ENCODE measurements around the gene RASSF4.

GRCh38 chr10:44971434-44971833 is 11.8 kb downstream of the RASSF4 start:
- TF ChIP-seq CTCF (IDR thresholded peaks at IDR 0.05; ENCODE audit: extremely low read depth in 1 of 2, insufficient read depth in 1 of 2, low read depth in 1 of 2, low read length in 2 of 2) (no peak), FOS (IDR thresholded peaks at IDR 0.05; ENCODE audit: borderline replicate concordance, insufficient read depth, low read length) (no peak), EZH2 (IDR thresholded peaks at IDR 0.05; ENCODE audit: borderline replicate concordance, low read depth, low read length, severe bottlenecking) (no peak), POLR2A (IDR thresholded peaks at IDR 0.05; ENCODE audit: low read depth, low read length) (no peak), JUN (IDR thresholded peaks at IDR 0.05; ENCODE audit: borderline replicate concordance, insufficient read depth, insufficient read length, low read depth) (no peak), POLR2AphosphoS5 (IDR thresholded peaks at IDR 0.05; ENCODE audit: insufficient read depth, low read depth, low read length) (no peak), MAX (IDR thresholded peaks at IDR 0.05; ENCODE audit: insufficient read depth, insufficient read length) (no peak), MYC (IDR thresholded peaks at IDR 0.05; ENCODE audit: low read depth, low read length) (no peak)
